ENCODE measurements around the gene HDAC3. TPM values are rescaled to one million over a fixed set of nuclear protein-coding genes. Genes with fewer than 3 reads are reported as not detected.

HDAC3 gene
- total RNA-seq (2014; rRNA removed; shearing (Covaris generic)), result 105 and 117 TPM in 2 replicates

DNA sequence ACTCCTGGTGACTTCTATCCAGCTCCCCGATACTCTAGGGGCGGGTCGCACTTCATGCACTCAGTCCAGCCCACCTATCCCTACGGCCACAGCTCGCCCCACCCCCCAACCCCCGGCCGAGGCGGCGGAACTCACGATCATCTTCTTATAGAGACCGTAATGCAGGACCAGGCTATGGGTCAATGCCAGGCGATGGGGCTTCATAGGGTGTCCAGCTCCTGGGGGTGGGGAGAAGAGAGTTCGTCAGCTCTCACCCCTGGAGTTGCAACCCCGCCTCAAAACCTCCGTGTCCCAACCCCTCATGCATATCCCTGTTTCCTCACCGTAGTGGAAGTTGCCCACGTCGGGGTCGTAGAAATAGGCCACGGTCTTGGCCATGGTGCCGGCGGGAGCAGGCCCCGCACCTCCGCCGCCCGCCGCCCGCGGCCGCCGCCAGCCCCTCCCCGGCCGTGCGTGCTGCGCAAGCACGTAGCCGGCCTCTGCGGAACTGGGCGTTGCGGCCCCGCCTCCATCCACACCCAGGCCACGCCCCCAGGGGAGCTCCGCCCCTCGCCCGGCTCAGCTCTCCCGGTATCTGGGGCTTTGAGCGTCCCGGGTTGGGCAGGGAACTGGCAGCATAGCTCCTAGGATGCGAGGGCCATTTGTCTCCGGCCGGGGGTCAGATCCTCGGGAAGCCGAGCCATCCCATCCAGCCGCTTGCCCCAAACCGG, at the start of gene HDAC3, which contains the start of gene RELL2:
HDAC3 (minus strand) TSS at position 437 of the 710 bp plus-strand sequence; CDS start at position 378, 59 bp downstream.
RELL2 (plus strand) TSS at position 585 of the 710 bp plus-strand sequence. CDS start 1,229 bp downstream, outside the sequence.
- in situ Hi-C loops (cut with HindIII; ENCODE audit: low sequenced_read_pairs), result no loop called here

DNA sequence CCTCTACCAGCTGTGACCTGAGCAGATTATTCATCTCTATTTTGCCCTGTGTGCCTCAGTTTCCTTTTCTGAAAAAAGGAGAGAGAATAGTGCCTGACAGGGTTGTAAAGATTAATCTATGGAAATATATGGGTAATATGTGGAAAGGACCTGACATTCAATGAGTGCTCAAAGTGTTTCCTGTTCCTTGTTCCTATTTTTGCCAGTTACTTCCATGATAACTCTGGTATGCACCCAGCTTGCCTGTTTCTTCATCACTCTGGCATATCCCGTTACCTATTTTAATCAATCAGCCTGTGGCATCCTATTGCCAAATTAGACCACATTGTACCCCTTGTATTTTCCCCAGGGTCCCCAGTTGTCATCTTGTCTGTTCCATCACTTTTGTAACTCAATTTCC, 48.9 kb upstream of the HDAC3 start:
- DNase-seq (ENCODE audit: low spot score), result no peak
- in situ Hi-C loops (cut with HindIII; ENCODE audit: low sequenced_read_pairs), result no loop called here

More for the DNA sequence above, at the start of gene HDAC3, which contains the start of gene RELL2:
- peak; percentile 93 for DNase-seq (ENCODE audit: low spot score)

- in situ Hi-C loops (cut with HindIII; ENCODE audit: low sequenced_read_pairs), result no loop called here
- no peak for DNase-seq (ENCODE audit: low spot score)
Observed at GRCh38 chr5:141683596-141684141, 47.0 kb upstream of the HDAC3 start.

- in situ Hi-C loops (cut with HindIII; ENCODE audit: low sequenced_read_pairs), result no loop called here
- no peak for DNase-seq (ENCODE audit: low spot score)
Observed at GRCh38 chr5:141681695-141682641, 45.3 kb upstream of the HDAC3 start, which contains the start of gene ARAP3. Gene ARAP3 (minus strand): TSS chr5:141682230. CDS start chr5:141680486, 1,744 bp downstream.

DNA sequence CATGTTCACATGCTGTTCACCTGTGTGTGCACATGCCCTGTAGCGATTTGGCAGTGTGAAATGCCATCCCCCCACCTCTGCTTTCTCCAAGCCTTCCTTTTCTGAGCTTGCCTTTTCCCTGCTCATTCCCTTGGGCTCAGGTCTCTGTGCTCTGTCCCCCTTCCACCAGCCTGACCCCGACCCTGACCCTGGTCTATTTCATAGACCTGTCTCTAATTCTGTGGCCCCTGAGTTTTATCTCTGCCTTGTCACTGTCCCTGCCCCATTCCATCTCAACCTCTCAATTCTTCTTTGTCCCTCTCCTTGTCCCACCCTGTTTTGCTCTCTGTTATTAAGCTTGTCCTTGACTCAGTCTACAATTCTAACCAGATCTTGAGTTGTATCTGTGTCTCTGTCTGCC, 44.6 kb upstream of the HDAC3 start:
- DNase-seq (ENCODE audit: low spot score), result no peak
- in situ Hi-C loops (cut with HindIII; ENCODE audit: low sequenced_read_pairs), result no loop called here

DNA sequence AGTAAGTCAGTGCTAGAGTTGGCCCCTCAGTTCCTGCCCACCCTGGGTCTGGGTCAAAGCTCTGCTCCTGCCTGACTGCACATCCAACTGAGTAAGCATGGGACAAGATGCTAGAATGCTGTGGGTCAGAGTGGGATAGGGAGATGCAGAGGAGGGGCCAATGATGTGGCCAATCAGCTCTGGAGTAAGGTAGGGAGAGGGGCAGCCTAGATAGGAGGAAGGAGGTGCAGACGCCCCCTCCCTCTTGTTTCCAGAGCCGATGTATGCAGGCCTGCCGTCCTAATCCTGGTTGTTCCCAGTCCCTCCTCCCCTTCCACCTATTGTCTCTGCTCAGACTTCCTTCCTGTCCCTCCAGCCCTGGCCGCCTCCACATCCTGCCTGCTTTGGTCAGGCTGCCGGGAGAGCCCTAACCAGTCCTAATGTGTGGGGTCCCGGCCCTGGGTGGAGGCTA, 44.1 kb upstream of the HDAC3 start:
- DNase-seq (ENCODE audit: low spot score), result no peak
- in situ Hi-C loops (cut with HindIII; ENCODE audit: low sequenced_read_pairs), result no loop called here

GRCh38 chr5:141680178-141680577, 43.5 kb upstream of the HDAC3 start:
- DNase-seq (ENCODE audit: low spot score), result no peak
- in situ Hi-C loops (cut with HindIII; ENCODE audit: low sequenced_read_pairs), result no loop called here

DNA sequence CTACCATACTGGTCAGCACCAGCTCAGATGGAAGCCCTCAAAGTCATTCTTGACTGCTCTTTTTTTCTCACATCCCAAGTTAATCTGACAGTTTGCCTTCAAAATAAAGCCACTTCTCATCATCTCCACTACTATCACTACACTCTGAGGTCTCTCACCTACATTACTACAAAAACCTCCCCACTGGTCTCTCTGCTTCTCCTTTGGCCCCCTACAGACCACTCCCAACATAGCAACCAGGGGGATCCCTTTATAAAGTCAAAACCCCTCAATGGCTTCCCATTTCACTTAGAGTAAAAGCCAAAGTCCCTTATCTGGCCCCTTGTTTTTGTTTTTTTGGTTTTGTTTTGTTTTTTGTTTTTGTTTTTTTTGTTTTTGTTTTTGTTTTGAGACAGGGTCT, 40.8 kb upstream of the HDAC3 start:
- in situ Hi-C loops (cut with HindIII; ENCODE audit: low sequenced_read_pairs), result no loop called here

DNA sequence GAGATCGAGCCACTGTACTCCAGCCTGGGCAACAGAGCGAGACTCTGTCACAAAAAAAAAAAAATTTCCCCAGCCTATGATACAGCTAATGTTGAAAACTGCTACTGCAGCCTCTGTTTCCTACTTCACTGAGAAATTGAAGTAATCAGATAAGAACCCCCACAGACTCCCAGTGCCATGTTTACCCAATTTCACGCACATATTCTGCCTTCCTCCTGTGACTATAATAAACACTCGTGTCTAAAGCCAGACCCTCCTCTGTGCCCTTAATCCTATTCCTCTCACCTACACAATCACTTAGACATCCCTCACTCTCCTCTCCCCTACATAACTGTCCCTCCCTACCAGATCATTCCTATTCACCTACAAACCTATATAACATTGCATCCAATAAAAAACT, 39.0 kb upstream of the HDAC3 start:
- in situ Hi-C loops (cut with HindIII; ENCODE audit: low sequenced_read_pairs), result no loop called here
- no peak for DNase-seq (ENCODE audit: low spot score)

More for the DNA sequence above, 40.8 kb upstream of the HDAC3 start:
- no peak for DNase-seq (ENCODE audit: low spot score)

- no peak for DNase-seq (ENCODE audit: low spot score)
- in situ Hi-C loops (cut with HindIII; ENCODE audit: low sequenced_read_pairs), result no loop called here
Observed at GRCh38 chr5:141674747-141675146, 38.1 kb upstream of the HDAC3 start.

DNA sequence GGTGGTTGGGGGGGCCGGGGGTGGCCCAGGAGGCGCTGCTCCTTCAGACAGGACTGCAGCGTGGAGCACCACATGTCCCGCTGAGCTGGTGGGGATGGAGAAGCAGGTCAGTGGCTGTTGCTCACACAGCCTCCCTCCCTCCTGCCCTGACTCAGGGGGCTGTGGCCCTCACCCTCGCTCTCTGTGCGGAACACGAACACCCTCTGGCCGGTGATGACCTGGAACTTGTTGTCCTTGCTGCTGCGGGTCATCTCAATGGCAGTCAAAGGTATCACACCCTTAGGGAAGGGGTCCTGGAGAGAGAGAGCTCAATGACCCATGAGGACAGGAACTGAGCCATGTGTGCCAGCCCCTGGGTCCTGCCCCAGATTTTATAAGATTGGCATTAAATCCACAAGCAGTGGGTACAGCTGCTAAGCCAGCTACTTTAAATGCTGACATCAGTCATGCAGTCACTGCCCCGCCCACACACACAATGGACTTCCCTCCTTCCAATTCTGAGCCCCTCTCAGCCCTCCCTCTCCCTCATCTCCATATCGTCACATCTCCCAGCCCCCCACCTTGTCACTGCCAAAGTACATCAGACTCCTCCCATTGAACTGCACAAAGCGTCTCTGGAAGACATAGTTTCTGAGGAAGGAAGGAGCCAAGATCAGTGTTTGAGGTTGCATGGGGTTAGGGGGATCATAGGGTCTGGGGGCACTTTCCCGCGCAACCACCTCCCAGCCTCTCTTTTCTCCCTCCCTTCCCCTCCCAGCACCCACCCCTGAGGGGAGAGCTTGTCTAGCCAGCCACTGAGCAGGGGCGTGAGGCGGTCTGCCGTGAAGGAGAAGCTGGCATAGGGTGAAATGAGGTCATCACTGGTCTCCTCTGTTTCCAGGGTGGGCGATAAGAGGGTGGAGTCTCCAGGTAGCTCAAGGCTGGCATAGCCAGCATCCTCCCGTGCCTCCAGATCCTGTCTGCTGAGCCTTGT, 36.5 kb upstream of the HDAC3 start:
- in situ Hi-C loops (cut with HindIII; ENCODE audit: low sequenced_read_pairs), result no loop called here
- peak; percentile 18 for DNase-seq (ENCODE audit: low spot score)

DNA sequence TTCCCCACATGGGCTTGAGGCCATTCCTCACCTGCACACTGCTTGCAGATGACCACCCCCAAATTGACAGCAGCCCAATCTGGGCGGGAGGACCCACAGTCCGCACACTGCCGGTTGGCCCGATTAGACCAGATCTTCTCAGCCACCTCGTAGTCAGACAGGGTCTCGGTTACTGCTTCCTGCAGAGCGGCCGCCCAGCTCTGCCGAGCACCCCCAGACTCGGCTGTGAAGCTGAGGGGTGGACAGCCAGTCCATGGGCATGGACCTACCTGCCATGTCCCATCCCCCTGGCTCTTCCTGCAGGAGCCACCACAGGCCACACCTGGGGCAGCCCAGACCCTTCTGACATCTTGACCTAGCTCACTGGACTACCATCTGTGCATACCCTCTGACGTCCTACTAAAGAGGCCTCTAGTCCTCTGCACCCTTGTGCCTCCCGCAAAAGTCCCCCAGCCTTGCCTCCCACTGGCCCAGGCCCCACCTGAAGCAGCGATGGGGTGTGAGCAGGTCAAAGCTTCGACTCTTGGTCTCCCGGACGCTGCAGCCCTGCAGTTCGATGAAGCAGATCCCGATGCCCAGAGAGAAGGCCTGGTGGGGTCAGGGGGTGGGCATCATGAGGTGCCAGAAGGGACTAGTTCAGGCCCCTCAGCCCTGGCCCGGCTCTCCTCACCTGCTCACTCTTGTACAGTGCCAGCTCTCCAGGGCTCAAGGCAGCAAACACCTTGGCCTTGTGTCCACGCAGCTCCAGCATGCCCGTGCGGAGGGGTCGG, 35.6 kb upstream of the HDAC3 start:
- DNase-seq (ENCODE audit: low spot score), result no peak
- in situ Hi-C loops (cut with HindIII; ENCODE audit: low sequenced_read_pairs), result no loop called here

DNA sequence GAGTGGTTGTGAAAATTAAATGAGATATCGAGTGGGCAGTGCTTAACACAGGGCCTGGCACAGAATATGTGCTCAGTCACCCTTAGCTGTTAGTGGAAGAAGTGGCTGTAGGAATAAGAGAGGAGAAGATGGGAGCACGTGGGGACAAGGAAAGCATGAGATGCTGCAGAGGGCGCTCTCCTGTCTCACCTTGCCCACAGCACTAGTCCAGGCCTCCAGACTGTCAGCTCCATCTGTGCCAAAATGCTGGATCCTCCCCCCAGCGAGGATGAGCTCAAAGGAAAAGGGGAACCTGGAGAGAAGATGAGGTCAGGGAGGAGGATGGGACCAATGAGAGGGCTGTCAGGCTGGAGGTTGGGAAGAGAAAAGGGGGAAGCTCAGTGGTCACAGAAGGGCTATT, 32.9 kb upstream of the HDAC3 start:
- peak; percentile 9 for DNase-seq (ENCODE audit: low spot score)
- in situ Hi-C loops (cut with HindIII; ENCODE audit: low sequenced_read_pairs), result no loop called here

GRCh38 chr5:141668601-141669265, 32.1 kb upstream of the HDAC3 start:
- in situ Hi-C loops (cut with HindIII; ENCODE audit: low sequenced_read_pairs), result no loop called here

DNA sequence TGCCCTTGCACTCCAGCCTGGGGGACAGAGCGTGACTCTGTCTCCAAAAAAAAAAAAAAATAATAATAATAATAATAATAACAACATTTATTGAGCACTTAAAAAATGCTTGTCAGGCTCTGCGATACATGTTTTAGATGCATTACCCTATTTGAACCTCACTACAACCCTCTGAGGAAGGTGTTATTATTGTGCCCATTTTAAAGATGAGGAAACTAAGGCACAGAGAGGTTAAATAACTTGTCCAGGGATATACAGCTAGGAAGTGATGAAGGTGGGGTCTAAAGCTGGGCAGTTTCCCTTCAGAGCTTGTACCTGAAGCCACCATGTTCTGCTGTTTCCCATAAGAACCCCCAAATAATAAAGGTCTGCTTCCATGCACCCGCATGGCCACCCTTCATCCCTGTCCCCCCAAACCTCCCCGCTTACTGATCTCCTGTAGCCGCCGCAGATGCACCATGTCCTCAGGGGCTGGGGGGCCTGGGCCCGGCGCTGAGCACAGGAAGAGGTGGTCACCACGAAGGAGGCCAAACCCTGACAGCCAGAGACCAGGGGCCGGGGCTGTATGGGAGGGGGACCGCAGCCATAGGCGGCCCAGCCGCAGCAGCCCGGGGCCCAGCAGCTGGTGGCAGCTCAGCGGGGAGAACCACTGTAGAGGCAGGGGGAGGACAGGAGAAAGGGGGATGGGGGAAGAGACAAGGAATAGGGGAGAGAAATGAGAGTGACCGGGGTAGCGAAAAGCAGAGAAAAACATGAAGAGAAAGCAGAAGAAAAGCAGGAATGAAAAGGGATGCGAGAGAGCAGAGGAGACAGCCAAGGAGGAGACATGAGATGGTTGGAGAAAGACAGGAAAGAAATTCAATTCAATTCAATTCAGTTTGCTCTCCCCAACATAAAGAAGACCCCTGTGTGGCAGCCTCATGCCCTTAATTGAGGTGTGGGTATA, 29.6 kb upstream of the HDAC3 start:
- in situ Hi-C loops (cut with HindIII; ENCODE audit: low sequenced_read_pairs), result no loop called here
- no peak for DNase-seq (ENCODE audit: low spot score)

More at GRCh38 chr5:141668601-141669265, 32.1 kb upstream of the HDAC3 start:
- no peak for DNase-seq (ENCODE audit: low spot score)
